Caco-2 (cell line): ENCODE results near the gene KCNK16. TPM values are rescaled to one million over a fixed set of nuclear protein-coding genes. Genes with fewer than 3 reads are reported as not detected.

Experiments
- BruUV-seq: library from RNA; stranded (reverse); fragments of 400-500 nt; replicated peaks from 2 replicates; lab custom pipeline; 2021; lab: Mats Ljungman, UMichigan
- CTCF ChIA-PET: fragments of 300-600 bp; sonication (Branson Sonifier 250); formaldehyde crosslinking; loops from one replicate; lab custom pipeline; 2022; ENCODE audit warnings: antibody characterized with exemption; lab: Charles Lee
- POLR2A ChIA-PET: fragments of 300-600 bp; sonication (Branson Sonifier 250); formaldehyde crosslinking; loops from one replicate; lab custom pipeline; 2022; ENCODE audit warnings: antibody characterized with exemption; lab: Charles Lee
- DNase-seq, 2 experiments: peaks; one replicate each; pipeline versions ENCODE4 v3.0.0 to v3.0.0-alpha.2; 2020 to 2022
- H3K27me3 ChIP-seq: replicated peaks from 2 replicates; pipeline ENCODE4 v1.6.0; 2011; ENCODE audit warnings: low read length; ENCODE audit not compliant: control insufficient read depth, insufficient read depth
- H3K36me3 ChIP-seq: 2 replicates; pipeline ENCODE4 v1.5.1; 2011; ENCODE audit warnings: low read length; ENCODE audit not compliant: control insufficient read depth, insufficient read depth
- H3K4me1 ChIP-seq: fragments of 250-450 bp; sonication (Bioruptor Pico); 2 replicates; pipeline ENCODE4 v1.5.1; 2020; ENCODE audit warnings: mild to moderate bottlenecking
- H3K4me3 ChIP-seq: 2 replicates; pipeline ENCODE4 v1.5.1; 2011; ENCODE audit warnings: low read depth, mild to moderate bottlenecking, control low read depth, low read length
- H3K9me3 ChIP-seq: fragments of 250-450 bp; sonication (Bioruptor Pico); 2 replicates; pipeline ENCODE4 v1.5.1; 2020; ENCODE audit warnings: mild to moderate bottlenecking, moderate library complexity
- H3K27ac Mint-ChIP-seq: one replicate; pipeline ENCODE4 v1.8.0; 2022; ENCODE audit warnings: mixed read lengths; ENCODE audit not compliant: unreplicated experiment
- H3K27me3 Mint-ChIP-seq: one replicate; pipeline ENCODE4 v1.8.0; 2022; ENCODE audit warnings: mixed read lengths; ENCODE audit not compliant: insufficient read depth, unreplicated experiment
- H3K36me3 Mint-ChIP-seq: one replicate; pipeline ENCODE4 v1.8.0; 2022; ENCODE audit warnings: mild to moderate bottlenecking, mixed read lengths; ENCODE audit not compliant: insufficient read depth, unreplicated experiment
- H3K4me1 Mint-ChIP-seq: one replicate; pipeline ENCODE4 v1.8.0; 2022; ENCODE audit warnings: low read depth, mixed read lengths; ENCODE audit not compliant: unreplicated experiment
- H3K4me3 Mint-ChIP-seq: one replicate; pipeline ENCODE4 v1.8.0; 2022; ENCODE audit warnings: mild to moderate bottlenecking, moderate library complexity, mixed read lengths; ENCODE audit not compliant: unreplicated experiment
- H3K9me3 Mint-ChIP-seq: one replicate; pipeline ENCODE4 v1.8.0; 2022; ENCODE audit warnings: mixed read lengths; ENCODE audit not compliant: unreplicated experiment
- intact Hi-C: fragments of 100-400 bp; cut with micrococcal nuclease; formaldehyde crosslinking; loops from one replicate; pipeline ENCODE4 v1.10.0; 2022; ENCODE audit not compliant: unreplicated experiment
- total RNA-seq: library from RNA; stranded (reverse); gene quantifications from 2 replicates; pipeline ENCODE4 v1.2.3, GENCODE V29; 2022
- TF ChIP-seq, protein P1 (sequence below), 2 experiments: fragments of 200-600 bp in 1 of 2; IDR thresholded peaks; 1 replicate in 1 of 2; 2 replicates in 1 of 2; pipeline versions ENCODE4 v1.5.1 to v1.8.0; 2011 to 2022; ENCODE audit warnings: antibody characterized with exemption in 1 of 2, control low read depth in 1 of 2, inconsistent platforms in 1 of 2, low read depth in 1 of 2, low read length in 1 of 2, mild to moderate bottlenecking in 1 of 2, moderate library complexity in 1 of 2; ENCODE audit not compliant: insufficient read depth in 1 of 2, severe bottlenecking in 1 of 2, unreplicated experiment in 1 of 2

Gene KCNK16
- total RNA-seq, 1 experiment from 2014 or later: not detected

DNA sequence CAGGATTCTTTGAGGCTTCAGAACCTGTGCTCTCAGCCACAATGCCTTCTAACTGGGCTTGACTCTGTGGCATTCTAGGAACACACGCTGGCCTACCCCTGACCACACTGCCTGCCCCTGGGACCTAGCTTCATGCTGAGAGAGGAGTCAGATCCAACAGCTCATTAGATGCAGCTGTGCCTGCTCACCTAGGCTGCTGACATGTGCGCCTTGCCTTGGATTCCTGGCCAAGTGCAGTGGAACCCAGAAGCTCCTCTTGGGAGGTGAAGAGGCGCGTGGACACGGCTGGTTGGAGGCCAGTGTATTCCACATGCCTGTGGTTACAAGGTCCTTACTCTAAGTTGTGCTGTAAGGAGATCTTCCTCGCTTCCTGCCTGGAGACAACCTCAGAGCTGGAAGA lies 24.7 kb upstream of the KCNK16 start:
- H3K9me3 Mint-ChIP-seq: no peaks in the 10 kb centered on the region
- intact Hi-C loops: loop anchor here (5.0 kb wide), 1 partner anchor 960 kb away; no protein-coding TSS in a partner anchor

DNA sequence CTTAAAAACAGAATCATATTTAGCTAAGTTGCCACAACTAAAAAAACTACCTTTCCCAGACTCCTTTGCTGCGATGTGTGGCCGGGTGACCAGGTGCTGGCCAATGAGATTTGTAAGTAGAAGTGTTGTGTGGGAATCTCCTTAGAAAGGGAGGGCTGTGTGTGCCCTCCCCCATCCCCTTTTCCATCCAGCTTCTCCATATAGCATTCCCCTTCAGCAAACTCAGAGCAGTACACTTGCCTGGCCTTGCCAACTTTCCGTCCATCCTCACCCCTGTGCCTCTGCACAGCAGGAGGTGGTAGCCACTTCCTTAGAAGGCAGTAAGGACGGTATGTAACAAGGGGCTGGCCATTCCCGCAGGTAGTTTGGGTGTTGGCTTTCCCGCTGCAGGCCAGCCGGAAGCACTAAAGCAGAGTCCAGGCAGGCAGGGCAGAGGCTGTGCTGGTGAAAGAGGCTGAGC lies 22.3 kb upstream of the KCNK16 start:
- no peak overlapping the region for H3K4me3 ChIP-seq
- BruUV-seq: no TSS peak
- TF ChIP-seq, protein P1, sequence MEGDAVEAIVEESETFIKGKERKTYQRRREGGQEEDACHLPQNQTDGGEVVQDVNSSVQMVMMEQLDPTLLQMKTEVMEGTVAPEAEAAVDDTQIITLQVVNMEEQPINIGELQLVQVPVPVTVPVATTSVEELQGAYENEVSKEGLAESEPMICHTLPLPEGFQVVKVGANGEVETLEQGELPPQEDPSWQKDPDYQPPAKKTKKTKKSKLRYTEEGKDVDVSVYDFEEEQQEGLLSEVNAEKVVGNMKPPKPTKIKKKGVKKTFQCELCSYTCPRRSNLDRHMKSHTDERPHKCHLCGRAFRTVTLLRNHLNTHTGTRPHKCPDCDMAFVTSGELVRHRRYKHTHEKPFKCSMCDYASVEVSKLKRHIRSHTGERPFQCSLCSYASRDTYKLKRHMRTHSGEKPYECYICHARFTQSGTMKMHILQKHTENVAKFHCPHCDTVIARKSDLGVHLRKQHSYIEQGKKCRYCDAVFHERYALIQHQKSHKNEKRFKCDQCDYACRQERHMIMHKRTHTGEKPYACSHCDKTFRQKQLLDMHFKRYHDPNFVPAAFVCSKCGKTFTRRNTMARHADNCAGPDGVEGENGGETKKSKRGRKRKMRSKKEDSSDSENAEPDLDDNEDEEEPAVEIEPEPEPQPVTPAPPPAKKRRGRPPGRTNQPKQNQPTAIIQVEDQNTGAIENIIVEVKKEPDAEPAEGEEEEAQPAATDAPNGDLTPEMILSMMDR (IDR thresholded peaks at IDR 0.05; ENCODE audit: insufficient read depth in 1 of 2, low read depth in 1 of 2, low read length in 1 of 2, severe bottlenecking in 1 of 2, unreplicated experiment in 1 of 2): no peak
- H3K27me3 ChIP-seq: no peaks in the 10 kb centered on the region
- intact Hi-C loops: loop anchor here (5.0 kb wide), 1 partner anchor 962 kb away; no protein-coding TSS in a partner anchor
- no peaks in the 10 kb centered on the region for H3K36me3 ChIP-seq
- Mint-ChIP-seq H3K36me3 (no peaks in the 10 kb centered on the region), H3K27me3 (peaks cover 7% of the 10 kb centered on the region), H3K4me1 (no peaks in the 10 kb centered on the region), H3K9me3 (no peaks in the 10 kb centered on the region), H3K27ac (no peak overlapping the region), H3K4me3 (no peak overlapping the region)
- H3K9me3 ChIP-seq: no peaks in the 10 kb centered on the region
- no peaks in the 10 kb centered on the region for H3K4me1 ChIP-seq
- ChIA-PET POLR2A (no interaction called here), CTCF (no interaction called here)
- no peak for DNase-seq

More for the DNA sequence above, 24.7 kb upstream of the KCNK16 start:
- Histone ChIP-seq H3K4me1 (no peaks in the 10 kb centered on the region), H3K27me3 (no peaks in the 10 kb centered on the region; the same call in 1 of the 2 replicates), H3K4me3 (no peak overlapping the region), H3K36me3 (no peaks in the 10 kb centered on the region), H3K9me3 (no peaks in the 10 kb centered on the region)
- no peak for DNase-seq
- Mint-ChIP-seq H3K27me3 (peaks cover 7% of the 10 kb centered on the region), H3K27ac (no peak overlapping the region), H3K4me3 (no peak overlapping the region), H3K4me1 (no peaks in the 10 kb centered on the region), H3K36me3 (no peaks in the 10 kb centered on the region)
- POLR2A ChIA-PET: no interaction called here
- CTCF ChIA-PET: interaction anchor here (1.1 kb wide), 1 partner anchor 37 kb away, joined by 3 read pairs; no protein-coding TSS in a partner anchor
- no TSS peak for BruUV-seq
- TF ChIP-seq, protein P1 (IDR thresholded peaks at IDR 0.05; ENCODE audit: insufficient read depth in 1 of 2, low read depth in 1 of 2, low read length in 1 of 2, severe bottlenecking in 1 of 2, unreplicated experiment in 1 of 2): no peak

DNA sequence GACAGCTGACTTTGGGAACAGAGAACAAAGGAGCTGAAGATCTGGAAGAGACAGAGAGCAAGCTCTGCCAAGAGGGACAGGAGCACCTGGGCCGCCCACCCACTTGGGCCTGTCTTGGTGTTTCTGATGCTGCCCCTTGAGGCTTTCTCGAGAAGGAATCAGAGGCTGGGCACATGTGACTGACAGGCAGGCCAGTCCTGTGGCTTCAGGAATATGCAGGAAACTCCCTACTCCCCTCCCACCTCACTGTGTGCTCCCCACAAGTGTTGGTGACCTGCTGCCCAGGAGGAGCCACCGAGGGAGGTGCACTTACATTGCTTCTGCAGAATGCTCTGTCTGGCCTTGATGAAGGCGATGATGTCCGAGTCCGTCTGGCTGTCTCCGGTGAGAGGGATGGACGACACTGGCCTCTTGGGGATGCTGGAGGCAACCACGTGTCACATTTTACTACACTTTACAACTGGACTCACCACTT lies 20.9 kb upstream of the KCNK16 start:
- Histone ChIP-seq H3K27me3 (no peaks in the 10 kb centered on the region; the same call in 1 of the 2 replicates), H3K4me3 (no peak overlapping the region), H3K9me3 (no peaks in the 10 kb centered on the region), H3K4me1 (no peaks in the 10 kb centered on the region), H3K36me3 (no peaks in the 10 kb centered on the region)
- TF ChIP-seq, protein P1 (IDR thresholded peaks at IDR 0.05; ENCODE audit: insufficient read depth in 1 of 2, low read depth in 1 of 2, low read length in 1 of 2, severe bottlenecking in 1 of 2, unreplicated experiment in 1 of 2): no peak
- Mint-ChIP-seq H3K36me3 (no peaks in the 10 kb centered on the region), H3K9me3 (no peaks in the 10 kb centered on the region), H3K4me3 (no peak overlapping the region), H3K4me1 (no peaks in the 10 kb centered on the region), H3K27ac (no peak overlapping the region), H3K27me3 (peaks cover 7% of the 10 kb centered on the region)
- CTCF ChIA-PET: no interaction called here
- no peak for DNase-seq
- BruUV-seq: no TSS peak
- POLR2A ChIA-PET: no interaction called here
- intact Hi-C loops: no loop called here
